GM19238 (cell line): Measurements from ENCODE around the gene LIPT1.
"Not testable (repeated sequence)": the region's sequence is repeated elsewhere in the genome, so short reads cannot be mapped to it uniquely, and the experiment has no call there.

Source experiments
- DNase-seq: peaks from one replicate; pipeline ENCODE4 v3.0.0; 2011; ENCODE audit warnings: low spot score; ENCODE audit not compliant: insufficient read length

Gene LIPT1

DNA sequence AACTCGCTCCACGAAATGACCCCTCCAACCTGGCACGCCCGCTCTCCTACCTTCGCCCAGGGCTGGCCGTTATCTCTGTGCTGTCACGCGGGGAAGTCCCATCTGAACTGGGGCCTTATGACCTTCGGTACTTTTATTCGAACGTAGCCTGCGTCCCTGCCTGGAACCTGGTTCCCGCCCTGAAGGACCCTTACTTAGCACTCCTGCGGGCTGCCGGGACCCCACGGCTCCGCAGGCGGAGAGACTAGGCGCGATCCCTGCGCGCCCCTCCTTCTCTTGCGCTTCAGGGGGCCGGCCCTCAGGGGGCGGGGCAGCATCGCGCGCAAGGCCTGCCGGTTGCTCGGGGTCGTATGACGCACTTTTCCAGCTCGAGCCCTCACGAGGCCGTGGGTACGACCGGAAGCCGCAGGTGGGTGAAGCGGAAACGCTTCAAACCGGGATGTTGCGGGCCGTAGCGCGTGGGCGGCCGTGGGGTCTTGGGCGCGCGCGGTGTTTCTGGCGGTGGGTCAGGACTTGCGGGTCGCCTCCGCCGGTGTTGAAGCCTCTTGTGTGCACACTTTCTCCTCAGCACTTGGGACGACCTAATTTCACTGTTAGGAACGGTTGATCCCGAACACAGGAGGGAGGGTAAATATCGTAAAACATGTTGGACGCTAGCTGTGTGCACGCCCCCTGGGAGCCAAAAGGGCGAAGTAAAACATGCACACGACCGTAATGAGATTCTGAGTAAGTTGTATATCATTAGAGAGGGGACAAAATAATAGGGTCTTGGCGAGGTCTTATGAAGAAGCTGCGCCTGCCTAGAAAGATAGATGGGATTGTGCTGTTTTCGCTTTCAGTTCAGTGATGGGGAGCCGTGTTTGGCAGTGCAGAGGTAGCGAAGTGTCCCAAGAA lies at the start of gene LIPT1, which contains the start of gene TSGA10:
LIPT1 (plus strand) TSS at position 325 of the 894 bp plus-strand sequence. CDS start 6,991 bp downstream, outside the sequence.
TSGA10 (minus strand) TSS at position 300 of the 894 bp plus-strand sequence. CDS start 45,503 bp downstream, outside the sequence.
- DNase-seq, result peak; percentile 92

DNA sequence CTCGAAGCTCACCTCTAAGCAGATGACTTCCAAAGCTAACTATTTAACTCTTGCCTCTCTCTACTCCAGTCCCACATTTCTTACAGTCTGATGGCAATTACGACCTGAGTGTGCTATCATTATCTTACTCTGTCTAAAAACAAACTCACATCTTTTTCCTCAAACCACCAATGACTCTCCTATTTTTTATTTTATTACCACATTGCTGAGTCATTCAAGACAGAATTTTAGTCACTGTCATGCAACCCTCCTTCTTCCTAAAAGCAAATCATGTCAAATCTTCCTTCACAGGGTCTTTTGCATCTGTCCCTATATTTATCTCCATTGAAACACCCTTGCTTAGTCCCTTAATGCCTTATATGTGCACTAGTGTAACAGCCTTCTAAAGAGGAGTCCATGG lies 47.9 kb upstream of the LIPT1 start:
- no peak for DNase-seq

DNA sequence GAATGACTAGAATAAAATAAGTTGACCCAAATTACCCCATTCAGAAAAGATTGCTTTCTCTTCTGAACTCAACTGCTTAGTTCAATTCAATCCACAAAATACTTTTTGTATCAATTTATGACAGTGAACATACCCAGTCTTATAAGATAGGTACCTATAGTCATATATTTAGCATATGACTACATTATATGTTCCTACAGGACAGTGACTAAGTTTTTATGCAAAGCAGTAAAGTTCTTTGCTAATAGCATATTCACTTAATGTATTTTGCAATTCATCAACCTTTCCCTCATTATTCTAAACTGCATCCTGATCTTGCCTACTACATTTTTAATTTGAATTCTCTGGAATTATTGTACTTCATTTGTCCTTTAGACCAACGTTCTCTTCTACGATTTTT lies 43.5 kb upstream of the LIPT1 start:
- no peak for DNase-seq

DNA sequence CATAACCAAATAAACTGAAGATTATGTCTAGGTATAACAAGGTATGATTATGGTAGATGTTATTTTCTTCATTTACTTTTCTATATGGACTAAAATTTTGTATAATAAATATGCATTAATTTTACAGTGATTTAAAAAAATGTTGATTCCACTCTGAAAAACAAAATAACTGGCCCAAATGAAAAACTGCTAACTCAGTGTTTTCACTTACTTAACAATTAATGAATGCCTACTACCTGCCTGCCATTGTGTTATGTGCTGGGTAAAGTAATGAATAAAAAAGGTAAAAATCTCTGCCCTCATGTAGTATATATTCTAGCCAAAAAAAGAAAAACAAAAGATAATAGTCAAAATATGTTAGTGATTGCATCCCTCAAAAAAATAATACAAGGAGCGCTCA lies 42.8 kb upstream of the LIPT1 start:
- no peak for DNase-seq

DNA sequence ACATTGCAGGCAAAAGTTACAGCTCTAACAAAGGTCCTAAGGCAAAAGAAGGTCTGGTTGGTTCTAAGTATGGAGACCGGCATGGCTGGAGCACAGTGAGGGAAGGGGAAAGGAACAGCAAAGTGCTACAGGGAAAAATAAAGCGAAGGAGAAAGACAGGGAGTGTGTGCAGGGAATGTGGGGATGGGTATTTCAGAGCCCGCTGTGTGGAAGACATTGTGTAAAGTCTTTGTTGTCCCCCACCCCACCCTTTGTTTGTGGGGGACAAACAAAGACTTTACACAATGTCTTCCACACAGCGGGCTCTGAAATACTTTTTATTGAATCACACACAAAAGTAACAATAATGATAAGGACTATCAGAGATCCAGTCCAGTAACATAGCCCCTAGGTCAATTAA lies 42.1 kb upstream of the LIPT1 start:
- no peak for DNase-seq

DNA sequence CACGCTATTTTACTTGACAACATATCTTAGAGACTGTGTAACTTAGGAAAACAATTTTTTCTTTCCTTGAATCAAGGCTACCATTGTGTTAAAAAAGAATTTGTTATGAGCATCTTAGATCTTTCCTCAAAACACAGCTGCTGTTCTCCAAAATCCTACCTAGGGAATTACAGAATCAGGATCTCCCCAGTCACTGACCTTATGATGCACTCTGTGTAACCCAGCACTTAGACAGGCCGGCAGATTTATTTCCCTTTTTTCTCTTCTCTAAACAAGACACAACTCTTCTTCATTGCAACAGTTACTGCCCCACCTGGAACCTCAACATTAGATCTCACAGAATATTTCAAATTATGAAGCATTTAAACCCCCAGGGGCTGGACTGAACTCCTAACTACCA lies 26.8 kb upstream of the LIPT1 start:
- DNase-seq, result no peak

DNA sequence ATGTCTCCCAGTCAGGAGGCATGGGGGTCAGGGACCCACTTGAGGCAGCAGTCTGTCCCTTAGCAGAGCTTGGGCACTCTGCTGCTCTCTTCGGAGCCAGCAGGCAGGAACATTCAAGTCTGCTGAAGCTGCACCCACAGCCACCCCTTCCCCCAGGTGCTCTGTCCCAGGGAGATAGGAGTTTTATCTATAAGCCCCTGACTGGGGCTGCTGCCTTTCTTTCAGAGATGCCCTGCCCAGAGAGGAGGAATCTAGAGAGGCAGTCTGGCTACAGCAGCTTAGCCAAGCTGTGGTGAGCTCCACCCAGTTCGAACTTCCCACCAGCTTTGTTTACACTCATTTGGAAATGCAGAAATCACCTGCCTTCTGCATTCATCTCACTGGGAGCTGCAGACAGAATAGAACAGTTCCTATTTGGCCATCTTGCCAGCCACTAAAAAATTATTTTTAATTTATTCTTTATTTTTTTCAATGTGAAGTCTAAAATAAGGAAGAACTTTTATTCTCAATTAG lies 19.7 kb upstream of the LIPT1 start:
- DNase-seq, result not testable (repeated sequence)

DNA sequence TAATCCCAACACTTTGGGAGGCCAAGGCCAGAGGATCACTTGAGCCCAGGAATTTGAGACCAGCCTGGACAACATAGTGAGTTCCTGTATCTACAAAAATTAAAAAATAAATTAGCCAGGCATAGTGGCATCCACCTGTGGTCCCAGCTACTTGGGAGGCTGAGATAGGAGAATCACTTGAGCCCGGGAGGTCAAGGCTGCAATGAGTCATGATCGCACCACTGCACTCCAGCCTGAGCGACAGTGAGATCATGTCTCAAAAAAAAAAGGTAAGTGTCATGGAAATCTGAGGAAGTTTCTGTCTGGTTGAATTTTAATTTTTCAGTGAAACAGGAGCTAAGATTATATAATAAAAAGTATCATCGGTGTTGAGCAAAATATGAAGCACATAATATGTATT lies 15.8 kb upstream of the LIPT1 start:
- DNase-seq, result no peak

DNA sequence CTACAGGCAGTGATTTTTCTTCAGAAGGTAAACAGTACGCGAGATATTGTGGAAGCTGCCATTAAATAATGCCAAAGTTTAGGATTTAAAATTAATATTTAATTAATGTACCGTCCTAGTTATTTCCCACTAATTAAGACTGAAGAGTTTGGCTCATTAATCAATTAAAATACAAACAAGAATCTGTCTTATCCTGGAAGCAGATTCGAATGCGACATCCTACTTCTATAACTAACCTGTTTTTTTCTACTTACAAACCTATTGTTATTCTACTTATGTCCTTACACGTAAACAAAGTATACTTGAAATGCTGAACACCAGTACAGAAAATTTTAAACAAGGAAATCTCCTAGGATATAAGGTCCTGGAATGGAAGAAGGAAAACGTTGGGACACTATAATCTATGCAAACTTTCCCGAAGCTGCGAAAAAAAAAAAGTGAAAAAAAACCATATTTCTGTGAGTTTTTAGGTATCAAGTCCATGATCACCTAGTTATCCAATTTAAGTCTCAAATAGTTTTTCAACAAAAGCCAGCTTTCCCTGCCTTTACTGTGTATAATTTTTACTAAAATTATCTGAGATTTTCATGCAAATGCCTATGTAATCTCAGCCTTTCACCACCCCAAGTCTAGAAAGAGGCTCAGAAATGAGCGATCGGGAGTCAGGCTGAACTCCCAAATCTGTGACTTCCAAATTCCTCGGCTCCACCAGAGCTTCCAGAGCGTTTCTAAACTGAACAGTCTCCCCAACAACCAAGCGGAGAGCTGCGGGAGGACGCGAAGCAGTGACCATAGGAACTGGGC lies 14.5 kb upstream of the LIPT1 start:
- DNase-seq, result no peak

DNA sequence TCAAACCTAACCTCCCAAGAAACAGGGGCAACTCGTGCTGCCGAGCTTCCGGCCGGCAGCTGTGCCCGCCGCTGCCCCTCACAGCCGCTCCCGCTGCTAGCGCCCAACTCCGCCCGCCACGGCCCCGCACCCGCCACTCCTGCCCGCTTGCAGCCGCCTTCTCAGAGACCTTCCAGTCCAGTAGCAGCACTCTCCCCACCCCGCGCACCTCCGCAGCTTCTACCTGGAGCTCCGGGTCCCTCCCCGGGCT lies 14.0 kb upstream of the LIPT1 start:
- DNase-seq, result no peak

DNA sequence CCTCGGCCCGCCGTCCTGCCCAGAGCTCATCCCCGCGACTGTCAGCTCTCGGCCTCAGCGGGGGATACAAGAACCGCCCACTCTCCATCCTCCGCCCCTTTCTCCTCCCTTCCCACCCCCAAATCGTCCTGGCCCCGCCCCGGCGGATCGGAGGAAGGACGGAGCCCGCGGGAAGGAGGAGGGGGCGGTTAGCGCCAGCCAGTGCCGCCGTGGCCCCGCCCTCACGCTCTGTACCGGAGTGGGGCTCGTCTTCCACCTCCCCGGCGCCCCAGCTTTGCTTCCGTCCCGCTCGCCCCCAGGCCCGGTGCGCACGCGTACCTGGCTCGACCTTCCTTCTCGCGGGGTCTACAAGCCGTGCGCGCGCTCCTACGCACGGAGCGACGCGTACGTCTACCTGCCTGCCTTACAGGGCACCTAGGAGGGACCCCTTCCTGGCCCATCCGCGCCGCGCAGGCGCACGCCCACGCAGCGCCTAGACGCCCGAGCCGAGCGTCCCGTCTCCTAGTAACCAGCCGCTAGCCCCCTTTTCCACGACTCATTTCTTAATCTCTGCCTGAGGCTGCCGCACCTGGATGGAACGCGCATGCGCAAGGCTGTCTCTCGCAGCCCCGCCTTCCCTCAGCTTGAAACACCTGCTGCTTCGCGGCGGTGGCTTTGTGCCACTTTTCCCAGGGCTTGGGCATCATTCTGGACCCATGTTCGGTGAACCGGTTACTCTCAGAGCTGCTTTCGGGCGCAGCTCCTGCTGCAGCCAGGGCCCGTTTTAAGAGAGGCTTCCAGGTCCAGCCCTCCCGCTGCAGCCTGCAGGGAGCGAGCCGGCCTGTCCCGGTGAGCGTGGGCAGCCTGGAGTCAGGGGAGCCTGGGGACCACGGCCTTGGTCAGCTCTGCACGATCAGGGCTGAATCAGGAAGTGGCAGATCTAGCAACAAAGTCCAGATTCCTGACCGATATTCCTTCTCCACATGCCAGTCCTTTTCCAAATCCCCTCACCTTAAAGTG lies 13.4 kb upstream of the LIPT1 start, which contains the start of gene C2orf15:
C2orf15 (plus strand) TSS at position 598 of the 999 bp plus-strand sequence. CDS start 8,852 bp downstream, outside the sequence.
- DNase-seq, result peak; percentile 66

DNA sequence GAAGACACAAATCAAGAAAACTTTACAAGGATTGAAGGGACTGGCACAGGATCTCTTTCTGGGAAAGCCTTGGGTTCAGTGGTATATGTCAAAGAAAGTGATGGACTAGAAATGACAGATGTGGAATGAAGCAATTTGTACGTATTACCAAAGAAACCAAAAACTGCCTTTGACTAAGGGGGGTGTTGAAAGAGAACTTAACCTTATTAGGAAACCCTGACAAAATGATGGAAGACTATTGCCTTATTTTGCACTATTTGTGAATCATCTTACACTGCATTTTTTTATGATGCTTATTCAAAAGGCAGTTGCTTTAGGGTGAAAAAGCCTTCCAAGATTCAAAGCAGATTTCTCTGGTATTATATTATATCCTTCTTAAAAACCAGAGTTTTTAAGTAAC lies 4.1 kb upstream of the LIPT1 start:
- no peak for DNase-seq

DNA sequence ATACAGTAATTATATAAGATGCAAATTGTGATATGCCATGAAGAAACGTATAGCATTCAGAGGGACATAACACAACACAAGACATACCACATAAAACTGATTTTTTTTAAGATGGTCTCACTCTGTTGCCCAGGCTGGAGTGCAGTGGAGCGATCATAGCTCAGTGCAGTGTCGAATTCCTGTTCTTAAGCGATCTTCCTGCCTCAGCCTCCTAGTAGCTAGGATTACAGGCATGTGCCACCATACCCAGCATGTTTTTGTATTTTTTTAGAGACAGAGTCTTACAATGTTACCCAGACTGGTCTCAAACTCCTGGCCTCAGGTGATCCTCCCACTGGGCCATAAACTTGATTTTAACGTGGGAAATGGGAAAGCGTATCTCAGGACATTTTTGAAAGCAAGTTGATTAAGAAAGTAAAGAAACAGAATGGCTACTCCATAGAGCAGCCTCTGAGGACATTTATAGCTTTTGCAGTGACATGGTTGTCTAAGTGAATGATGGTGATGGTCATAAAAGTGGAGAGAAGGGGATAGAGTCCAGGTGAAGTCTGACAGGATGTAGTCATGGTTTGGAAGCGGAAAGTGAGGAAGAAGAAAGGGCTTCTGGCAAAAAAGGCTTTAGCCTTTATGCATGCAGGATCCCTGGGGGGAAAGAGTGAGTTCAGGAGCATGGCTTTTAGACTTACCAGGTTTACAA lies 2.4 kb upstream of the LIPT1 start:
- no peak for DNase-seq

DNA sequence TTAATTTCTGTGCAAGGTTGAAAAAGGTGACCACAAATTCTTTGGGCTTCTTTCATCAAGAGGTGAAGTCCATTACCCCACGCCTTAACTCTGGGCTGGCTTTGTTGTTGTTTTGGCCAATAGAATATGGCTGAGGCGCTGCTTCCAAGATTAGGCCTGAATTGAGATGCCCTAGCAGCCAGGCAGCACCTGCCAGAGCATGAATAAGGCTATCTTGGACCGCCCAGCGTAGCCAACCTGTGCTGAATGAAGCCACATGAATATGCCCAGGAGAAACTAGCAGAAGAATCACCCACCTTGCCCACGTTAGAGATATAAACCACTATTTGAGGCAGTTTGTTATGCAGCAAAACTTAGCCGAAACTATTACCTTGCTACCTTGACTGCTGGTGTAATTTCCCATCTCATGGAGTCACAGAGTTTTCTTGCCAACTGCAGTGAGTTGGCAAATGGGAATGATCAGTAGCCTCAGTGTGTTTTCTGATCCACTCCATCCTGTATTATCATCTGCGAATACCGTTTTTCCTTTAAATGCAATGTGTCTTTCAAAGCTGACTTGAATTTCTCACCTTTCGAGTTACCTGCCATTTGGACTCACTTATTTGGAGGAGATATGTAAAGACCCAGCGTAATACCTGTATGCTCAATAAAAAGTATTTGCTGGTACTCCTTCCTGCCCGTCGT lies 704 bp upstream of the LIPT1 start:
- no peak for DNase-seq

DNA sequence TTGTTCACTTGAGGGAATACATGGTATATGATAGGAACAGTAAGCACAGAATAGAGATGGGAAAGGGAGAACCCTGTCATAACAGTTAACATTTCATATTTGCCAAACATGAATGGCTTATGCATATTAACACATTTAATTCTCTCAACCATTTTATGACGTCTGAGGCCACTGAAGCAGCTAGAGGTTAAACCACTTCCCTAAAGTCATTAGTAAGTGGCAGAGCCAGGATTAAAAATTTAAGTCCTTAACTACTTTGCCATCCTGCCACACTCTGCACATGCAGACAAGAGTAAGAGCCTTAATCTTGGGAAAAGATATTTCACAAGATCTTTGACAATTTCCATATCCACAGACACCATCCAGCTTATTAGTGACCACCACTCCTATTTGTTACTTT lies 2.1 kb downstream of the LIPT1 start:
- no peak for DNase-seq

DNA sequence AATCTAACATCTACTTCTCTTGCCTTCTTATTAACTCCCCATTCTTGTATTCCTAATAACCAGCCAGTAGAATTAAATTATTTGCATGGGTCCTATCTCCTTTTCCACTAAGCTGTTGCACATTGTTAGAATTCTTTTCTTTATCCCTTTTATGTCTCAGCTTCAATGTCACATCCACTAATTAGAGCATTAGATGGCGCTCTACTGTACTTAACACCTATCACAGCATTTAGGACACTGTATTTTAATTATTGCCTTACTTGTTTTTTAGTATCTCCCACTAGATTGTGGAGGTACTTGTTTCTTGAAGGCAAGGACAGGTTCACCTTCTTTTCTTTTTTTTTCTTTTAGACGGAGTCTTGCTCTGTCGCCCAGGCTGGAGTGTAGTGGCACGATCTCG lies 3.8 kb downstream of the LIPT1 start:
- DNase-seq, result no peak

DNA sequence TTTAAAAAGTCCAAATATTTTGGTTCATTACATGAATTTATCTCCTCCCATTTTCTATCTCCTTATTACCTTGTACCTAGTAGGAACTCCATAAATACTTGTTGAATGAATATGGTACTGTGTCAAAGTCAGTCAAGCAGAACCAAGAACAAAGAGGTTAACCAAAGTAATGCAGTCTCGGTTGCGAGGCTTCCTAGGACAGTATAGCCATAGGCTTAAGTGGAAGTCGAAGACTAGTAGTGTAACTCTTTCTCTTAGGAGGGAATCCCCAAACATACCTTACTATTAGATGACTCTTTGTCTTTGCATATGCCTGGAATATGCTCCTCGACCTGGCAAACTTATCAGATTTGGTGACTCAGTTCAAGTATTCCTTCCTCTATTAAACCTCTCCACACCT lies 4.8 kb downstream of the LIPT1 start:
- DNase-seq, result no peak

DNA sequence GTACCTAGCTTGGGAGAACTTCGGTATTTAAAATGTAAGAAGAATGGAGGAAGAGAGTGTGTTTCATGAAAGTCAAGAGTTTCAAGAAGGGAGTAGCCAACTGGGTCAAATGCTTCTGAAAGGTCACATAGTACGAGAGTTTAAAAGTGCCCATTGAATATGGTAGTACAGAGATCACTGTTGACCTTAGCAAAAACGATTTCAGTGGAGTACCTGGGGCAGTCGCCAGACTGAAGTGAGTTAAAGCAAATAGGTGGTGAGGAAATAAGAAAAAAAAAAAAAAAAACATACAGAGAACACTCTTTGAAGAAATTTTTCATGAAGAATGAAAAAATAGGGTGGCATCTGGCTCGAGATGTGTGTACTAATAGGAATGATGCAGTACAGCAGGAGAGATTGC lies 11.5 kb downstream of the LIPT1 start:
- DNase-seq, result no peak

DNA sequence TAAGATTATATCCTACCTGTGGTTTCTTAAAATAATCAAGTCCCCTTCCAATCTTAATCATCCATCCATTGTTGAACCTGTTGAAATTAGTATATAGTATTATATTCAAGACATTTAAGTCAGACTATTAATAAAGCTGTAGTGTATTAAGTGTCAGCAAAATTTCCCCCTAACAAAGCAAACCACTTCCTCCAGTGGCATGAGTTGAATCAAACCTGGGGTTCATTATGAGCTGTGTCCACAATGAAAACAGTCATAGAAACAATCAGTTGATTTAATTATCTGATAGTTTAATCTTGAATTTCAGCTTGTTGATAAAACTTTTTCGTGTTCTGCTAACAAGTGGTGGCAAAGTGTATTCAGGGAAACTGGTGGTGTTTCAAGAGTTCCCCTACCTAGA lies 14.8 kb downstream of the LIPT1 start:
- DNase-seq, result no peak
